Uterus (tissue), 2 donors: ENCODE data around the gene ZCWPW1.

Source experiments
- CTCF ChIP-seq, 4 experiments: fragments of 200-600 bp in 2 of 4; fragments of 450-650 bp in 2 of 4; sonication (generic) in 2 of 4; IDR thresholded peaks; one replicate each; pipeline ENCODE4 v1.5.1; 2016 to 2019; ENCODE audit warnings: antibody characterized with exemption in 4 of 4, mild to moderate bottlenecking in 2 of 4, moderate library complexity in 1 of 4
- POLR2A ChIP-seq, 2 donors: fragments of 450-650 bp; IDR thresholded peaks; one replicate each; pipeline ENCODE4 v1.6.1; 2016; ENCODE audit warnings: antibody characterized with exemption in 2 of 2, mild to moderate bottlenecking in 1 of 2, moderate library complexity in 1 of 2

GRCh38 chr7:100372256-100372655 lies 56.2 kb downstream of the ZCWPW1 start:
- TF ChIP-seq CTCF (IDR thresholded peaks at IDR 0.05) (no peak), POLR2A (IDR thresholded peaks at IDR 0.05) (no peak)
